Sigmoid colon (tissue), 4 donors: ENCODE results near the gene IFNG.

Source experiments
- POLR2A ChIP-seq, 2 donors: fragments of 450-650 bp; IDR thresholded peaks; one replicate each; pipeline ENCODE4 v1.6.1; 2016; ENCODE audit warnings: antibody characterized with exemption in 2 of 2, mild to moderate bottlenecking in 2 of 2, moderate library complexity in 2 of 2
- POLR2AphosphoS5 ChIP-seq, 4 donors: sonication (generic); formaldehyde crosslinking; IDR thresholded peaks; one replicate each; pipeline ENCODE4 v1.6.1; 2017; ENCODE audit warnings: antibody characterized with exemption in 4 of 4
- TF ChIP-seq, protein P1 (sequence below), 4 experiments: fragments of 450-650 bp in 3 of 4; fragments of 200-600 bp in 1 of 4; IDR thresholded peaks; one replicate each; pipeline ENCODE4 v1.5.1; 2016 to 2019; ENCODE audit warnings: antibody characterized with exemption in 4 of 4, mild to moderate bottlenecking in 3 of 4, moderate library complexity in 2 of 4

- TF ChIP-seq POLR2A (IDR thresholded peaks at IDR 0.05) (no peak), POLR2AphosphoS5 (IDR thresholded peaks at IDR 0.05) (no peak)
- TF ChIP-seq, protein P1, sequence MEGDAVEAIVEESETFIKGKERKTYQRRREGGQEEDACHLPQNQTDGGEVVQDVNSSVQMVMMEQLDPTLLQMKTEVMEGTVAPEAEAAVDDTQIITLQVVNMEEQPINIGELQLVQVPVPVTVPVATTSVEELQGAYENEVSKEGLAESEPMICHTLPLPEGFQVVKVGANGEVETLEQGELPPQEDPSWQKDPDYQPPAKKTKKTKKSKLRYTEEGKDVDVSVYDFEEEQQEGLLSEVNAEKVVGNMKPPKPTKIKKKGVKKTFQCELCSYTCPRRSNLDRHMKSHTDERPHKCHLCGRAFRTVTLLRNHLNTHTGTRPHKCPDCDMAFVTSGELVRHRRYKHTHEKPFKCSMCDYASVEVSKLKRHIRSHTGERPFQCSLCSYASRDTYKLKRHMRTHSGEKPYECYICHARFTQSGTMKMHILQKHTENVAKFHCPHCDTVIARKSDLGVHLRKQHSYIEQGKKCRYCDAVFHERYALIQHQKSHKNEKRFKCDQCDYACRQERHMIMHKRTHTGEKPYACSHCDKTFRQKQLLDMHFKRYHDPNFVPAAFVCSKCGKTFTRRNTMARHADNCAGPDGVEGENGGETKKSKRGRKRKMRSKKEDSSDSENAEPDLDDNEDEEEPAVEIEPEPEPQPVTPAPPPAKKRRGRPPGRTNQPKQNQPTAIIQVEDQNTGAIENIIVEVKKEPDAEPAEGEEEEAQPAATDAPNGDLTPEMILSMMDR (IDR thresholded peaks at IDR 0.05): no peak
Observed at GRCh38 chr12:68117661-68118060, 41.9 kb downstream of the IFNG start.
